ENCODE measurements around the gene MAP7.
"Not testable (repeated sequence)": the region's sequence is repeated elsewhere in the genome, so short reads cannot be mapped to it uniquely, and the experiment has no call there.

Gene MAP7

GRCh38 chr6:136550330-136551071 lies at the start of gene MAP7:
MAP7 (minus strand) TSS chr6:136550422; CDS start chr6:136550408, 14 bp downstream.
- peak; percentile 73 for DNase-seq

- no peak for DNase-seq
Observed at GRCh38 chr6:136599329-136600011, 49.2 kb upstream of the MAP7 start.

GRCh38 chr6:136598048-136598447 lies 47.8 kb upstream of the MAP7 start:
- no peak for DNase-seq

DNA sequence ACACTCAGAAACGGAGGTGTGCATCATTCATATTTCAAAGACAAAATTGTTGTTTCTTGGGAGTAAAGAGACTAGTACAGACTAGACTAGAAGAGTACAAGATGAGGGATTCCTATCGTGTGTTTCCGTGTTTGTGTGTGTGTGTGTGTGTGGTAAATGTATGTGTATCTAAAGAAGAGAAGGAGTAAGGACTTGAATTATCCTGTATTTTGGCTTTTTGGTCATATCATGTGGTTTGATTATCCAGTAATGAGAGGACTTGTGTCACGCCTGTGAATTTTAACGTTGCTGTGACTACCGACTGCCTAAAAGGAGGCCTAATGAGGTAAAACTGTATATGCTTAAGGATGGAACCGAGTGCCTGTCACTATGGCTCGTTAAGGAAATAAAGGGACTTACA lies 44.4 kb upstream of the MAP7 start:
- DNase-seq: no peak

DNA sequence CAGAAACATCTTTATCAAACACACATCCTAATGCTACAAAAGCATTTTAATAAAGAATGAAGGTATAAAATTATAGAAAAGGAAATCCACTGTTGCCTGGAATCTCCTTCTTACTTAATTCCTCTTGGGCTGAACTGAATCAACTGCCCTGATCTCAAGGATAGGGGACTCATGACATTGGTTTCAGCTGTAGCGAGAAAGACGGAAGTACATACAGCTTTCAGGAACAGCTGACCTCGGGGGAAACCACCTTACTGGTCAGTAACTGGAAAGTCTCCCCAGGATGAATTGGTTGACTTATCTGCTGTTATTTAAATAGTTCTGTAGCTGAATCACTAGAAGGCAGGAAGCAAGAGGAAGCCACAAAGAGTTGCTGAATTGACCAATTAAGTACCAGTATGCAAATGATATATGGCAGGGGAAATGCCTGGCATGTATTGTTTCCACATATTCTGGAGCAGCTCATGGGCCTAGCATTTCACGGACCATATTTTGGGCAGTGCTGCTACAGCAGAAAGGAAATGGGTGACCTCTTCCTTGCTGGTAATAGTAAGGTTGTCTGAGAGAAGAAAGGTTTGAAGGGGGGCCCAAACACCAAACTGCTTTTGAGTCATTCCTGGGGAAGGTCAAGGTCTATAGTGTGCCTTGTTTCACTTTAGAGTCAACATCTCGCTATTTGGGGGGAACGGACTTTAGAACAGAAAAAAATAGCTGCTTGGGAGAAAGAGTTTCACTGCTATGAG lies 43.7 kb upstream of the MAP7 start:
- peak; percentile 45 for DNase-seq

DNA sequence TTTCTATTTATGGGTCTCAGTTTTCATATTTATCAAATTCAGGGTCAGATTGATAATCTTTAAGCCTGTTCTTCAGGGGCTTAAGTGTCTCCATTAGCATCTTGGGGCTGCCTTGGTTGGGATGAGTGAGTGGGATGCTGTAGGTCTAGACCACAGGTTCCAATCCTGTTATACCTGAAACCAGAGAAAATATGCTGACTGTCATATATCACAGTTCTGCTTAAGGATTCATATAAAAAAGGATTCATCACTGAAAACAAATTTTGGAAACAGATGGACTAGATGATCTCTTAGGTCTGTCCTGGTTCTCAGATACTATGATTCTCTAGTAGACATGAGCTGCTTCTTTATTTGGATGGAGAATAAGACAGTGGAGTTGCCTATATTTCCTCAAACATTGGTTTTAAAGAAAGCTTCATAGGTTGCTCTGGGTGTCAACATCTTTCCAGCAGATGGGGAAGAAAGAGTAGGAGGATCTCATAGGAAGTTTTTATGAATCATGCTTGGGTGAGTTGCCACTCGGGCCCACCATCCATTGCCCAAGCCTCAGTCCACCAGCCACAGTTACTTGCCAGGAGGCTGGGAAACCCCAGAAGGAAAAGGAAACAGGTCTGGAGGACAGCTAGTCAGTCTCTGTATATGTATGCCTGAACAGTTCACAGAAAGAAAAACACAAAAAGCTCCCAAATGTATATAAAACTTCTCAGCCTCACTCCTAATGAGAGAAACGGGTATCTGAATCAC lies 42.9 kb upstream of the MAP7 start:
- no peak for DNase-seq

DNA sequence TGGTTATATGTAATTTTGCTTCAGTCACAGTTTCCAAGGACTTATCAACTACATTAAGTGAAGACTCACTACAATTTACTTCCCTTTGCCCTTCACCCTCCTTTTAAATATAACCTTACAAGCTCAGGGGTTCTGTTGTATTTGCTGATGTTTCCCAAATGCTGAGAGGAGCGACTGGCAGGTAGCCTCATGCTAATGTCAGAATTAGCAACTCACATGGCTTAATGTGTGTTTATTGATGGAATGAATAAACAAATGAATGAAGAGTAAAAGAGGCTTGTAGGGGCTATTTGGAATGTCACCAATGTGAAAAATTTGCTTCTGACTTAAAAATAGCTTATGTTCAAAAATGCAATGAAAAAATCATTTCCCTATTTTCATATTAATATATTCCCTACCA lies 41.4 kb upstream of the MAP7 start:
- no peak for DNase-seq

GRCh38 chr6:136590846-136591245 lies 40.6 kb upstream of the MAP7 start:
- not testable (repeated sequence) for DNase-seq

DNA sequence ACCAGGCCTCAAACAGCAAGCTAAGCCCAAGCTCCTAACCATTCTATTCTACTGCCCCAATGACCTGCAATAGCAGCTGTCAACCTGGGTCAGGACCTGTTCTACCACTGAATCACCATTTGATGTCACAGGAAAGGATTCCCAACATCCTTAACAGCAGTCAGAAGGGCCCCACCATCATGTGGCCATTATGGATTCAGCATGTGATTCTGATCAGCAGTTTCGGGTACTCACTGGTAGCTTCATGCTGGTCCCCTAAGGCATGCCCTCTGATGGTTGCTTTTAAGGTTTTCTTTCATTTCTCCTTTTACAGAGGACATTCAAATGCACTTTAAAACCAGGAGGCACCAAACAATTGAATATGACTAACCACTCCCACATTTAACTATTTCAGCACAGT lies 37.3 kb upstream of the MAP7 start:
- no peak for DNase-seq

GRCh38 chr6:136586295-136586694 lies 36.1 kb upstream of the MAP7 start:
- no peak for DNase-seq

DNA sequence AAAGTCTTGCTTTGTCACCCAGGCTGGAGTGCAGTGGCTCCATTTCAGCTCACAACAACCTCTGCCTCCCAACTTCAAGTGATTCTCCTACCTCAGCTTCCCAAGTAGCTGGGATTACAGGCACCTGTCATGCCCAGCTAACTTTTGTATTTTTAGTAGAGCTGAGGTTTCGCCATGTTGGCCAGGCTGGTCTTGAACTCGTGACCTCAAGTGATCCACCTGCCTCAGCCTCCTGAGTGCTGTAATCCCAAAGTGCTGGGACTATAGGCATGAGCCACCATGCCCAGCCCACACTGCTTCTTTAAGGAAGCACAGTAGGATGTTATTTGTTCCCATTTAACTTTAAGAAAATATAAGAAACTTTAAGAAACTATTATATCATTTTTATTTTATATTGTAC lies 35.3 kb upstream of the MAP7 start:
- DNase-seq: not testable (repeated sequence)

- not testable (repeated sequence) for DNase-seq
Observed at GRCh38 chr6:136584290-136584689, 34.1 kb upstream of the MAP7 start.

- DNase-seq: no peak
Observed at GRCh38 chr6:136582711-136583471, 32.7 kb upstream of the MAP7 start.

GRCh38 chr6:136579800-136580199 lies 29.6 kb upstream of the MAP7 start:
- DNase-seq: no peak

GRCh38 chr6:136576821-136577220 lies 26.6 kb upstream of the MAP7 start:
- DNase-seq: no peak

DNA sequence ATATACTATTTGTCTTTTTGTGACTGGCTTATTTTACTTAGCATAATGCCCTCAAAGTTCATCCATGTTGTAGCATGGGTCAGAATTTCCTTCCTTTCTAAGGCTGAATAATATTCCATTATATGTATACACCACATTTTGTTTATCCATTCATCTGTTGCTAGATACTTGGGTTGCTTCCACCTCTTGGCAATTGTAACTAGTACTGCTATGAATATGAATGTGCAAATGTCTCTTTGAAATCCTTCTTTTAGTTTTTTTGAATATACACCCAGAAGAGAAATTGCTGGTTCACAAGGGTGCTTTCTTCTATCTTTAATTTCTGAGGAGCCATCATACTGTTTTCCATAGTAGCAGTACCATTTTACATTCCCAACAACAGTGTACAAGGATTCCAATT lies 21.3 kb upstream of the MAP7 start:
- DNase-seq: no peak

DNA sequence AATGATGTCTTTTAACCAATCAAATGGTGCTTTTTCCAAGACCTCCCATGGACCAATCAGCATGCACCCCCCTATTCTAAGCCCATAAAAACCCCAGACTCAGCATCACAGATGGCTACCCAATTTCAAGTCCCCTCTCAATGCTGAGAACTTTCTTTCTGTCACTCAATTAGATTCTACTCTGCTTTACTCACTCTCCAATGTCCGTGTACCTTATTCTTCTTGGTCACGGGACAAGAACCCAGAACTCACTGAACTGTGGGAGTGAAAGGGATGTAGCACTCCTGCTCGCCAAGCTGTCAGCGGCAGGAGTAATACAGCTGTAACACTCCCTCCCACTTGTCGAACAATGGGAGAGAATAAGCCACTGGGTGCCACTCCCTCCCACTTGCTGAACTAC lies 20.8 kb upstream of the MAP7 start:
- DNase-seq: no peak

GRCh38 chr6:136568129-136568528 lies 17.9 kb upstream of the MAP7 start:
- DNase-seq: no peak

DNA sequence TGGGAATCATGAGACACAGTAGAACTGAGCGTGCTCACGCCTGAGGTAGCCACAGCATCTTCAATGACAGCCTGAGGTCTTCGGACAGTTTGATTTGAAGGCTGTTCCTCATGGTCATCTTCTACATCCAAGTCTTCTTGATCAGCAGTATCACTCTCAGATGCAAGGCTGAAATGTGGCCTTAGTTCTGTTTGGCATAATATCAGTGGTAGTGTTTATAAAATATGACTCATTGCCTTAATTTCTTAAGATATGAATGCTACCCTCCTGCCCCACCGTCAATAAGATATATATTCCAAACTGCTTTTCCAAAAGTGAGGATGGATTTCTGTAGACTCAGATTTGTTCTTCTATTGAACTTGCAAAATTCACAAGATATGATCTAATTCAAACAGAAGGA lies 17.5 kb upstream of the MAP7 start:
- DNase-seq: no peak

- DNase-seq: no peak
Observed at GRCh38 chr6:136566851-136567250, 16.6 kb upstream of the MAP7 start.

DNA sequence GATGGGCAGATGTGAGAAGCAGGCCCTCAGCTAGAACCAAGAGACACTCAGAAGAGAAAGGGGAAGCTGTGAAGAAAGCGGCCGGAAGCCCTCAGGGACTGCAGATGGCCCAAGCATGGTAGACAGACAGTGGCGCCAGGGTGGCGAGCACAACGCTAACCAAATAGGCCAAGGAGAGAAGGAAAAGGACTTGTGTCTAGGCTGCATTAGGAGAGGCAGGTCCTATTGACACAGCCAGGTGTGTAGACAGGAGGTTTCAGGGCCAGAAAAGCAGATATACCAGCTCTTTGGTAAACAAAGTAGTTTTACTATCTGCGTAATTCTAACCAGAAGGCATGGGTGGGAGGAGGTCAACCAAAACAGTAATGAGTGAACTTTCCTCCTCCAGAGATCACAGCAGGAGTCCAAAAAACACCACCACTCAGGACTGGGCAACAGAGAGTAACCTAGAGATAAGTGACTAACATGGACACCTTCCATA lies 15.8 kb upstream of the MAP7 start:
- DNase-seq: no peak

DNA sequence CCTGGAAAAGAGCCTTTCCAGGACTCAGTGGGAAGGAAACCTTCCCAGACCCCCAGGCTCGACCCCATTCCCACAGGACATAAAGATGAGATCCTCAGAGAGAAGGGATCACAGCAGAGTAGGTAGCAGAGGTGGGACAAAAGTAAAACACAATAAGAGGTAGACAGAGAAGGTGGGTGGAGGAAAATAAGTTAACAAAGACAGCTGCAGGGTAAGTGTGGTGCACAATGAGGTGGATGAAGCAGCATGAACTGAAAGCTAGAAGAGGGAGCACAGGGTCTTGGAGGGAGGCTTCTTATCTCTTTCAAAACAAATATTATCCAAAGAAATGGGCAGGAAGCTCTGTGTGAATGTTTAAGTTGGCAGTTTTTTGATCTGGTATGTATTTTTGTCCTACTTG lies 14.0 kb upstream of the MAP7 start:
- DNase-seq: no peak
